ENCODE measurements around the gene CCDC91. TPM values are rescaled to one million over a fixed set of nuclear protein-coding genes. Genes with fewer than 3 reads are reported as not detected.

Gene CCDC91
- total RNA-seq, 1 donor from 2014 or later: 76.6 TPM

- TF ChIP-seq POLR2AphosphoS5 (IDR thresholded peaks at IDR 0.05; ENCODE audit: insufficient read depth in 1 of 2, low read depth in 1 of 2) (no peak), POLR2A (IDR thresholded peaks at IDR 0.05) (no peak), CTCF (IDR thresholded peaks at IDR 0.05) (no peak)
- no peaks in the 10 kb centered on the region for H3K36me3 ChIP-seq
Measured at GRCh38 chr12:28575593-28576205, 385.4 kb downstream of the CCDC91 start.

GRCh38 chr12:28578361-28578760 is 388.1 kb downstream of the CCDC91 start:
- intact Hi-C loops (cut with DNase I): no loop called here
- H3K27ac ChIP-seq: peak overlapping the region; percentile 61

More at GRCh38 chr12:28575593-28576205, 385.4 kb downstream of the CCDC91 start:
- Histone ChIP-seq H3K4me3 (no peak overlapping the region), H3K4me1 (peaks cover 14% of the 10 kb centered on the region), H3K27me3 (no peaks in the 10 kb centered on the region), H3K27ac (peak overlapping the region; percentile 4), H3K9me3 (no peaks in the 10 kb centered on the region)
- intact Hi-C loops (cut with DNase I): no loop called here
- no peak for DNase-seq (ENCODE audit: extremely low spot score in 2 of 2)

GRCh38 chr12:28578833-28579252 is 388.6 kb downstream of the CCDC91 start:
- Histone ChIP-seq H3K4me1 (peaks cover 14% of the 10 kb centered on the region), H3K27me3 (no peaks in the 10 kb centered on the region), H3K36me3 (no peaks in the 10 kb centered on the region), H3K9me3 (no peaks in the 10 kb centered on the region), H3K27ac (peak overlapping the region; percentile 61), H3K4me3 (no peak overlapping the region)
- intact Hi-C loops (cut with DNase I): no loop called here
- no peak for DNase-seq (ENCODE audit: extremely low spot score in 2 of 2)
- TF ChIP-seq CTCF (IDR thresholded peaks at IDR 0.05) (no peak), POLR2A (IDR thresholded peaks at IDR 0.05) (no peak), POLR2AphosphoS5 (IDR thresholded peaks at IDR 0.05; ENCODE audit: insufficient read depth in 1 of 2, low read depth in 1 of 2) (no peak)

More at GRCh38 chr12:28578361-28578760, 388.1 kb downstream of the CCDC91 start:
- DNase-seq (ENCODE audit: extremely low spot score in 2 of 2): no peak
- Histone ChIP-seq H3K27me3 (no peaks in the 10 kb centered on the region), H3K4me3 (no peak overlapping the region), H3K4me1 (peaks cover 14% of the 10 kb centered on the region), H3K9me3 (no peaks in the 10 kb centered on the region), H3K36me3 (no peaks in the 10 kb centered on the region)
- TF ChIP-seq POLR2AphosphoS5 (IDR thresholded peaks at IDR 0.05; ENCODE audit: insufficient read depth in 1 of 2, low read depth in 1 of 2) (no peak), CTCF (IDR thresholded peaks at IDR 0.05) (no peak), POLR2A (IDR thresholded peaks at IDR 0.05) (no peak)

GRCh38 chr12:28582672-28583376 is 392.6 kb downstream of the CCDC91 start:
- intact Hi-C loops (cut with DNase I): no loop called here
- Histone ChIP-seq H3K36me3 (no peaks in the 10 kb centered on the region), H3K4me3 (no peak overlapping the region), H3K4me1 (no peaks in the 10 kb centered on the region), H3K9me3 (no peaks in the 10 kb centered on the region), H3K27ac (peak overlapping the region; percentile 72), H3K27me3 (no peaks in the 10 kb centered on the region)
- TF ChIP-seq POLR2AphosphoS5 (IDR thresholded peaks at IDR 0.05; ENCODE audit: insufficient read depth in 1 of 2, low read depth in 1 of 2) (no peak), POLR2A (IDR thresholded peaks at IDR 0.05) (no peak), CTCF (IDR thresholded peaks at IDR 0.05) (no peak)
- DNase-seq (ENCODE audit: extremely low spot score in 2 of 2): no peak

All from vagina (tissue), 2 donors.